ENCODE data around the gene SFMBT1. TPM values are rescaled to one million over a fixed set of nuclear protein-coding genes. Genes with fewer than 3 reads are reported as not detected.
"Not testable (repeated sequence)": the region's sequence is repeated elsewhere in the genome, so short reads cannot be mapped to it uniquely, and the experiment has no call there.

The SFMBT1 gene
- polyA plus RNA-seq, 3 donors: 9.2 to 12.2 (median 9.5) TPM

GRCh38 chr3:53044711-53045517 lies 959 bp downstream of the SFMBT1 start:
- peak in 6 of 11 donors; percentile 12 to 50 (median 43) for DNase-seq (ENCODE audit: extremely low read depth in 1 of 11, low read depth in 9 of 11, low spot score in 4 of 11)

GRCh38 chr3:53044371-53044710 lies 1.5 kb downstream of the SFMBT1 start:
- DNase-seq (ENCODE audit: extremely low read depth in 1 of 11, low read depth in 9 of 11, low spot score in 4 of 11): no peak

GRCh38 chr3:53043738-53044137 lies 2.1 kb downstream of the SFMBT1 start:
- no peak for DNase-seq (ENCODE audit: extremely low read depth in 1 of 11, low read depth in 9 of 11, low spot score in 4 of 11)

- DNase-seq (ENCODE audit: extremely low read depth in 1 of 11, low read depth in 9 of 11, low spot score in 4 of 11): no peak
Measured at GRCh38 chr3:53042651-53043050, 3.2 kb downstream of the SFMBT1 start.

GRCh38 chr3:53040351-53040820 lies 5.5 kb downstream of the SFMBT1 start:
- no peak for DNase-seq (ENCODE audit: extremely low read depth in 1 of 11, low read depth in 9 of 11, low spot score in 4 of 11)

- DNase-seq (ENCODE audit: extremely low read depth in 1 of 11, low read depth in 9 of 11, low spot score in 4 of 11): no peak
Measured at GRCh38 chr3:53039376-53039752, 6.5 kb downstream of the SFMBT1 start.

GRCh38 chr3:53038679-53039375 lies 7.0 kb downstream of the SFMBT1 start:
- DNase-seq (ENCODE audit: extremely low read depth in 1 of 11, low read depth in 9 of 11, low spot score in 4 of 11): no peak

- no peak for DNase-seq (ENCODE audit: extremely low read depth in 1 of 11, low read depth in 9 of 11, low spot score in 4 of 11)
Measured at GRCh38 chr3:53035825-53036619, 9.9 kb downstream of the SFMBT1 start.

GRCh38 chr3:53035018-53035417 lies 10.9 kb downstream of the SFMBT1 start:
- not testable (repeated sequence) for DNase-seq (ENCODE audit: extremely low read depth in 1 of 11, low read depth in 9 of 11, low spot score in 4 of 11)

- DNase-seq (ENCODE audit: extremely low read depth in 1 of 11, low read depth in 9 of 11, low spot score in 4 of 11): not testable (repeated sequence)
Measured at GRCh38 chr3:53034411-53034810, 11.5 kb downstream of the SFMBT1 start.

GRCh38 chr3:53032609-53033008 lies 13.3 kb downstream of the SFMBT1 start:
- DNase-seq (ENCODE audit: extremely low read depth in 1 of 11, low read depth in 9 of 11, low spot score in 4 of 11): no peak

- no peak for DNase-seq (ENCODE audit: extremely low read depth in 1 of 11, low read depth in 9 of 11, low spot score in 4 of 11)
Measured at GRCh38 chr3:53030619-53031449, 15.0 kb downstream of the SFMBT1 start.

GRCh38 chr3:53028641-53029040 lies 17.2 kb downstream of the SFMBT1 start:
- no peak for DNase-seq (ENCODE audit: extremely low read depth in 1 of 11, low read depth in 9 of 11, low spot score in 4 of 11)

GRCh38 chr3:53027254-53027844 lies 18.5 kb downstream of the SFMBT1 start:
- DNase-seq (ENCODE audit: extremely low read depth in 1 of 11, low read depth in 9 of 11, low spot score in 4 of 11): no peak

GRCh38 chr3:53026382-53027162 lies 19.3 kb downstream of the SFMBT1 start:
- no peak for DNase-seq (ENCODE audit: extremely low read depth in 1 of 11, low read depth in 9 of 11, low spot score in 4 of 11)

- no peak for DNase-seq (ENCODE audit: extremely low read depth in 1 of 11, low read depth in 9 of 11, low spot score in 4 of 11)
Measured at GRCh38 chr3:53024315-53024714, 21.6 kb downstream of the SFMBT1 start.

GRCh38 chr3:53023072-53023823 lies 22.6 kb downstream of the SFMBT1 start:
- DNase-seq (ENCODE audit: extremely low read depth in 1 of 11, low read depth in 9 of 11, low spot score in 4 of 11): no peak
